Activated naive CD4-positive, alpha-beta T cell treated with anti-CD3 and anti-CD28 coated beads for 36 hours (primary cell): ENCODE data around the gene PPP3R2. TPM values are rescaled to one million over a fixed set of nuclear protein-coding genes. Genes with fewer than 3 reads are reported as not detected.

Experiments used
- CTCF ChIA-PET: fragments of 350-600 bp; sonication (Branson Sonifier 250); formaldehyde crosslinking; loops from one replicate; lab custom pipeline; 2021; ENCODE audit warnings: antibody characterized with exemption; lab: Charles Lee
- DNase-seq: peaks from one replicate; pipeline ENCODE4 v3.0.0-alpha.2; 2020
- H3K27ac Mint-ChIP-seq: one replicate; pipeline ENCODE4 v1.8.0; 2021; ENCODE audit warnings: mild to moderate bottlenecking, mixed read lengths
- H3K27me3 Mint-ChIP-seq: one replicate; pipeline ENCODE4 v1.8.0; 2021; ENCODE audit warnings: low read depth, mixed read lengths
- H3K36me3 Mint-ChIP-seq: one replicate; pipeline ENCODE4 v1.8.0; 2021; ENCODE audit warnings: low read depth, mixed read lengths
- H3K4me1 Mint-ChIP-seq: one replicate; pipeline ENCODE4 v1.8.0; 2021; ENCODE audit warnings: low read depth, mixed read lengths
- H3K4me3 Mint-ChIP-seq: one replicate; pipeline ENCODE4 v1.8.0; 2021; ENCODE audit warnings: mild to moderate bottlenecking, moderate library complexity, mixed read lengths
- H3K9me3 Mint-ChIP-seq: one replicate; pipeline ENCODE4 v1.8.0; 2021; ENCODE audit warnings: mixed read lengths
- intact Hi-C: fragments of 100-400 bp; cut with micrococcal nuclease; formaldehyde crosslinking; loops from one replicate; pipeline ENCODE4 v1.15.1; 2023
- total RNA-seq, 2 experiments: library from RNA; stranded (reverse); gene quantifications; one replicate each; pipeline ENCODE4 v1.2.3, GENCODE V29; 2021

Gene PPP3R2
- total RNA-seq, 2 experiments from 2014 or later = not detected

- CTCF ChIA-PET = no interaction called here
- intact Hi-C loops = loop anchor here (1.0 kb wide), 1 partner anchor 18 kb away; no protein-coding TSS in a partner anchor
- H3K36me3 Mint-ChIP-seq = no peaks in the 10 kb centered on the region
- peaks cover 7% of the 10 kb centered on the region for H3K4me1 Mint-ChIP-seq
- H3K4me3 Mint-ChIP-seq = no peak overlapping the region
- no peak for DNase-seq
- no peaks in the 10 kb centered on the region for H3K9me3 Mint-ChIP-seq
- no peak overlapping the region for H3K27ac Mint-ChIP-seq
- H3K27me3 Mint-ChIP-seq = no peaks in the 10 kb centered on the region
Observed at GRCh38 chr9:101585740-101586139, 9.0 kb downstream of the PPP3R2 start.

GRCh38 chr9:101582553-101582952 is 12.2 kb downstream of the PPP3R2 start:
- Mint-ChIP-seq H3K27ac (no peak overlapping the region), H3K9me3 (no peaks in the 10 kb centered on the region), H3K36me3 (no peaks in the 10 kb centered on the region), H3K4me1 (peaks cover 7% of the 10 kb centered on the region), H3K27me3 (no peaks in the 10 kb centered on the region), H3K4me3 (no peak overlapping the region)
- CTCF ChIA-PET = no interaction called here
- DNase-seq = no peak
- intact Hi-C loops = no loop called here

GRCh38 chr9:101579711-101580545 is 14.8 kb downstream of the PPP3R2 start:
- no peaks in the 10 kb centered on the region for H3K27me3 Mint-ChIP-seq
- H3K9me3 Mint-ChIP-seq = no peaks in the 10 kb centered on the region
- H3K4me3 Mint-ChIP-seq = no peak overlapping the region
- H3K27ac Mint-ChIP-seq = no peak overlapping the region
- H3K4me1 Mint-ChIP-seq = peaks cover under 1% of the 10 kb centered on the region
- CTCF ChIA-PET = interaction anchor here (0.6 to 0.9 kb wide), 2 partner anchors 58 to 88 kb away, joined by 3 to 4 read pairs; no protein-coding TSS in a partner anchor
- intact Hi-C loops = no loop called here
- no peak for DNase-seq
- no peaks in the 10 kb centered on the region for H3K36me3 Mint-ChIP-seq

GRCh38 chr9:101578378-101578777 is 16.4 kb downstream of the PPP3R2 start:
- Mint-ChIP-seq H3K4me1 (peaks cover 16% of the 10 kb centered on the region), H3K9me3 (no peaks in the 10 kb centered on the region), H3K27me3 (no peaks in the 10 kb centered on the region), H3K27ac (no peak overlapping the region), H3K4me3 (no peak overlapping the region), H3K36me3 (no peaks in the 10 kb centered on the region)
- intact Hi-C loops = no loop called here
- CTCF ChIA-PET = no interaction called here
- DNase-seq = no peak

- Mint-ChIP-seq H3K9me3 (no peaks in the 10 kb centered on the region), H3K4me1 (peaks cover 51% of the 10 kb centered on the region), H3K4me3 (no peak overlapping the region), H3K36me3 (peaks cover 4% of the 10 kb centered on the region), H3K27ac (no peak overlapping the region), H3K27me3 (no peaks in the 10 kb centered on the region)
- CTCF ChIA-PET = no interaction called here
- intact Hi-C loops = no loop called here
- no peak for DNase-seq
Observed at GRCh38 chr9:101574731-101575333, 19.9 kb downstream of the PPP3R2 start.

- Mint-ChIP-seq H3K4me1 (peaks cover 75% of the 10 kb centered on the region), H3K4me3 (no peak overlapping the region), H3K27me3 (no peaks in the 10 kb centered on the region), H3K9me3 (no peaks in the 10 kb centered on the region), H3K36me3 (peaks cover 15% of the 10 kb centered on the region), H3K27ac (peak overlapping the region; percentile 85)
- DNase-seq = peak; percentile 32
- intact Hi-C loops = no loop called here
- CTCF ChIA-PET = interaction anchor here (1.2 to 1.5 kb wide), 3 partner anchors 16 to 123 kb away, joined by 3 to 7 read pairs (median 3); no protein-coding TSS in a partner anchor
Observed at GRCh38 chr9:101572316-101572715, 22.5 kb downstream of the PPP3R2 start.

GRCh38 chr9:101571114-101571513 is 23.7 kb downstream of the PPP3R2 start:
- CTCF ChIA-PET = no interaction called here

GRCh38 chr9:101569741-101570501 is 24.8 kb downstream of the PPP3R2 start:
- CTCF ChIA-PET = interaction anchor here (0.5 kb wide), 1 partner anchor 169 kb away, joined by 3 read pairs; no protein-coding TSS in a partner anchor

More at GRCh38 chr9:101571114-101571513, 23.7 kb downstream of the PPP3R2 start:
- Mint-ChIP-seq H3K4me3 (no peak overlapping the region), H3K27ac (peak overlapping the region; percentile 85), H3K9me3 (no peaks in the 10 kb centered on the region), H3K4me1 (peaks cover 82% of the 10 kb centered on the region), H3K27me3 (no peaks in the 10 kb centered on the region), H3K36me3 (peaks cover 21% of the 10 kb centered on the region)
- intact Hi-C loops = loop anchor here (2.0 kb wide), 1 partner anchor 172 kb away; the partner anchor contains the start of genes MRPL50 and ZNF189
- DNase-seq = no peak

GRCh38 chr9:101567725-101568350 is 26.9 kb downstream of the PPP3R2 start:
- Mint-ChIP-seq H3K36me3 (peaks cover 43% of the 10 kb centered on the region), H3K9me3 (no peaks in the 10 kb centered on the region), H3K4me1 (peaks cover 61% of the 10 kb centered on the region), H3K27me3 (no peaks in the 10 kb centered on the region), H3K27ac (peak overlapping the region; percentile 59), H3K4me3 (no peak overlapping the region)
- intact Hi-C loops = loop anchor here (1.0 kb wide), 4 partner anchors 18 to 119 kb away; partner anchors contain the start of gene RNF20
- CTCF ChIA-PET = interaction anchor here (0.6 to 0.8 kb wide), 4 partner anchors 33 to 109 kb away, joined by 3 to 4 read pairs (median 3); no protein-coding TSS in a partner anchor
- DNase-seq = no peak

More at GRCh38 chr9:101569741-101570501, 24.8 kb downstream of the PPP3R2 start:
- Mint-ChIP-seq H3K36me3 (peaks cover 28% of the 10 kb centered on the region), H3K27me3 (no peaks in the 10 kb centered on the region), H3K4me3 (peak overlapping the region; percentile 3), H3K9me3 (no peaks in the 10 kb centered on the region), H3K27ac (peak overlapping the region; percentile 85), H3K4me1 (peaks cover 82% of the 10 kb centered on the region)
- intact Hi-C loops = loop anchor here (2.0 kb wide), 1 partner anchor 171 kb away; the partner anchor contains the start of genes MRPL50 and ZNF189
- peak; percentile 31 for DNase-seq

- intact Hi-C loops = loop anchor here (1.0 kb wide), 4 partner anchors 19 to 118 kb away; partner anchors contain the start of gene RNF20
- peaks cover 53% of the 10 kb centered on the region for H3K4me1 Mint-ChIP-seq
- no peaks in the 10 kb centered on the region for H3K27me3 Mint-ChIP-seq
- CTCF ChIA-PET = interaction anchor here (0.6 to 0.8 kb wide), 4 partner anchors 34 to 140 kb away, joined by 3 read pairs; no protein-coding TSS in a partner anchor
- DNase-seq = peak; percentile 80
- peaks cover 48% of the 10 kb centered on the region for H3K36me3 Mint-ChIP-seq
- H3K9me3 Mint-ChIP-seq = no peaks in the 10 kb centered on the region
- H3K4me3 Mint-ChIP-seq = no peak overlapping the region
- peak overlapping the region; percentile 59 for H3K27ac Mint-ChIP-seq
Observed at GRCh38 chr9:101566904-101567724, 27.7 kb downstream of the PPP3R2 start.

GRCh38 chr9:101564252-101564651 is 30.5 kb downstream of the PPP3R2 start:
- Mint-ChIP-seq H3K27me3 (no peaks in the 10 kb centered on the region), H3K4me3 (no peak overlapping the region), H3K27ac (no peak overlapping the region), H3K36me3 (peaks cover 72% of the 10 kb centered on the region), H3K9me3 (no peaks in the 10 kb centered on the region), H3K4me1 (peaks cover 36% of the 10 kb centered on the region)
- intact Hi-C loops = no loop called here
- no peak for DNase-seq
- CTCF ChIA-PET = interaction anchor here (0.8 kb wide), 1 partner anchor 35 kb away, joined by 3 read pairs; no protein-coding TSS in a partner anchor
